Caco-2 (cell line): ENCODE results near the gene RSRP1. TPM values are rescaled to one million over a fixed set of nuclear protein-coding genes. Genes with fewer than 3 reads are reported as not detected.
"Not testable (repeated sequence)": the region's sequence is repeated elsewhere in the genome, so short reads cannot be mapped to it uniquely, and the experiment has no call there.

Source experiments
- Bru-seq: library from RNA; stranded (reverse); fragments of 400-500 nt; gene quantifications from one replicate; lab custom pipeline; 2021; lab: Mats Ljungman, UMichigan
- BruChase-seq, 2 experiments: library from RNA; stranded (reverse); fragments of 400-500 nt; gene quantifications; one replicate each; lab custom pipeline; 2021; lab: Mats Ljungman, UMichigan
- BruUV-seq: library from RNA; stranded (reverse); fragments of 400-500 nt; replicated peaks from 2 replicates; lab custom pipeline; 2021; lab: Mats Ljungman, UMichigan
- CTCF ChIA-PET: fragments of 300-600 bp; sonication (Branson Sonifier 250); formaldehyde crosslinking; loops from one replicate; lab custom pipeline; 2022; ENCODE audit warnings: antibody characterized with exemption; lab: Charles Lee
- POLR2A ChIA-PET: fragments of 300-600 bp; sonication (Branson Sonifier 250); formaldehyde crosslinking; loops from one replicate; lab custom pipeline; 2022; ENCODE audit warnings: antibody characterized with exemption; lab: Charles Lee
- DNase-seq, 2 experiments: peaks; one replicate each; pipeline versions ENCODE4 v3.0.0 to v3.0.0-alpha.2; 2020 to 2022
- H3K27me3 ChIP-seq: replicated peaks from 2 replicates; pipeline ENCODE4 v1.6.0; 2011; ENCODE audit warnings: low read length; ENCODE audit not compliant: control insufficient read depth, insufficient read depth
- H3K36me3 ChIP-seq: 2 replicates; pipeline ENCODE4 v1.5.1; 2011; ENCODE audit warnings: low read length; ENCODE audit not compliant: control insufficient read depth, insufficient read depth
- H3K4me1 ChIP-seq: fragments of 250-450 bp; sonication (Bioruptor Pico); 2 replicates; pipeline ENCODE4 v1.5.1; 2020; ENCODE audit warnings: mild to moderate bottlenecking
- H3K4me3 ChIP-seq: 2 replicates; pipeline ENCODE4 v1.5.1; 2011; ENCODE audit warnings: low read depth, mild to moderate bottlenecking, control low read depth, low read length
- H3K9me3 ChIP-seq: fragments of 250-450 bp; sonication (Bioruptor Pico); 2 replicates; pipeline ENCODE4 v1.5.1; 2020; ENCODE audit warnings: mild to moderate bottlenecking, moderate library complexity
- H3K27ac Mint-ChIP-seq: one replicate; pipeline ENCODE4 v1.8.0; 2022; ENCODE audit warnings: mixed read lengths; ENCODE audit not compliant: unreplicated experiment
- H3K27me3 Mint-ChIP-seq: one replicate; pipeline ENCODE4 v1.8.0; 2022; ENCODE audit warnings: mixed read lengths; ENCODE audit not compliant: insufficient read depth, unreplicated experiment
- H3K36me3 Mint-ChIP-seq: one replicate; pipeline ENCODE4 v1.8.0; 2022; ENCODE audit warnings: mild to moderate bottlenecking, mixed read lengths; ENCODE audit not compliant: insufficient read depth, unreplicated experiment
- H3K4me1 Mint-ChIP-seq: one replicate; pipeline ENCODE4 v1.8.0; 2022; ENCODE audit warnings: low read depth, mixed read lengths; ENCODE audit not compliant: unreplicated experiment
- H3K4me3 Mint-ChIP-seq: one replicate; pipeline ENCODE4 v1.8.0; 2022; ENCODE audit warnings: mild to moderate bottlenecking, moderate library complexity, mixed read lengths; ENCODE audit not compliant: unreplicated experiment
- H3K9me3 Mint-ChIP-seq: one replicate; pipeline ENCODE4 v1.8.0; 2022; ENCODE audit warnings: mixed read lengths; ENCODE audit not compliant: unreplicated experiment
- intact Hi-C: fragments of 100-400 bp; cut with micrococcal nuclease; formaldehyde crosslinking; loops from one replicate; pipeline ENCODE4 v1.10.0; 2022; ENCODE audit not compliant: unreplicated experiment
- long read RNA-seq: library from polyadenylated mRNA; stranded (forward); transcript quantifications from one replicate; pipeline ENCODE4 v2.0.0, GENCODE V29; 2022
- total RNA-seq: library from RNA; stranded (reverse); gene quantifications from 2 replicates; pipeline ENCODE4 v1.2.3, GENCODE V29; 2022
- TF ChIP-seq, protein P1 (sequence below), 2 experiments: fragments of 200-600 bp in 1 of 2; IDR thresholded peaks; 1 replicate in 1 of 2; 2 replicates in 1 of 2; pipeline versions ENCODE4 v1.5.1 to v1.8.0; 2011 to 2022; ENCODE audit warnings: antibody characterized with exemption in 1 of 2, control low read depth in 1 of 2, inconsistent platforms in 1 of 2, low read depth in 1 of 2, low read length in 1 of 2, mild to moderate bottlenecking in 1 of 2, moderate library complexity in 1 of 2; ENCODE audit not compliant: insufficient read depth in 1 of 2, severe bottlenecking in 1 of 2, unreplicated experiment in 1 of 2

The RSRP1 gene, protein sequence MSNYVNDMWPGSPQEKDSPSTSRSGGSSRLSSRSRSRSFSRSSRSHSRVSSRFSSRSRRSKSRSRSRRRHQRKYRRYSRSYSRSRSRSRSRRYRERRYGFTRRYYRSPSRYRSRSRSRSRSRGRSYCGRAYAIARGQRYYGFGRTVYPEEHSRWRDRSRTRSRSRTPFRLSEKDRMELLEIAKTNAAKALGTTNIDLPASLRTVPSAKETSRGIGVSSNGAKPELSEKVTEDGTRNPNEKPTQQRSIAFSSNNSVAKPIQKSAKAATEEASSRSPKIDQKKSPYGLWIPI
- total RNA-seq (61.1 and 69.8 TPM in 2 replicates), Bru-seq, nascent RNA (percentile 98 among the genes with signal in this experiment), BruChase-seq, experiment 1, labeled RNA remaining after a 2-hour chase (percentile 99 among the genes with signal in this experiment), BruChase-seq, experiment 2, labeled RNA remaining after a 6-hour chase (percentile 96 among the genes with signal in this experiment)
- long read RNA-seq, transcript RSRP1-207 (4 exons, 2,941 nt): major isoform, 11 of 37 reads
- long read RNA-seq, transcript RSRP1-201 (5 exons, 1,502 nt): minor isoform, 5 of 37 reads
- long read RNA-seq, partial matches to known transcripts: 5 of 37 reads
- long read RNA-seq, other reads (novel, unspliced or antisense): 16 of 37 reads

GRCh38 chr1:25247024-25247828, at the start of gene RSRP1:
Gene RSRP1, minus strand, starts transcription at chr1:25247454. Its CDS starts 491 bp downstream, at chr1:25246963.
- peak within 1 kb of the TSS; percentile 95 for H3K4me3 Mint-ChIP-seq
- peak; percentile 96 to 98 for DNase-seq
- peaks cover 12% of the 10 kb centered on the region for H3K4me1 ChIP-seq
- BruUV-seq: TSS peak; percentile 80
- ChIA-PET CTCF (interaction anchor here (1.4 to 1.6 kb wide), 2 partner anchors 14 to 15 kb away, joined by 4 to 5 read pairs; partner anchors contain the start of gene SYF2), POLR2A (interaction anchor here (0.6 to 1.4 kb wide), 5 partner anchors 9 to 326 kb away, joined by 3 to 23 read pairs (median 3); partner anchors contain the start of gene SYF2)
- H3K9me3 ChIP-seq: no peaks in the 10 kb centered on the region
- peaks cover 7% of the 10 kb centered on the region for H3K4me1 Mint-ChIP-seq
- intact Hi-C loops: loop anchor here (2.0 kb wide), 1 partner anchor 14 kb away; the partner anchor contains the start of gene SYF2
- no peaks in the 10 kb centered on the region for H3K27me3 ChIP-seq
- H3K36me3 Mint-ChIP-seq: peaks cover 56% of the 10 kb centered on the region
- H3K27me3 Mint-ChIP-seq: no peaks in the 10 kb centered on the region
- H3K4me3 ChIP-seq: peak within 1 kb of the TSS; percentile 86
- H3K36me3 ChIP-seq: no peaks in the 10 kb centered on the region; the same call in 1 of the 2 replicates
- TF ChIP-seq, protein P1, sequence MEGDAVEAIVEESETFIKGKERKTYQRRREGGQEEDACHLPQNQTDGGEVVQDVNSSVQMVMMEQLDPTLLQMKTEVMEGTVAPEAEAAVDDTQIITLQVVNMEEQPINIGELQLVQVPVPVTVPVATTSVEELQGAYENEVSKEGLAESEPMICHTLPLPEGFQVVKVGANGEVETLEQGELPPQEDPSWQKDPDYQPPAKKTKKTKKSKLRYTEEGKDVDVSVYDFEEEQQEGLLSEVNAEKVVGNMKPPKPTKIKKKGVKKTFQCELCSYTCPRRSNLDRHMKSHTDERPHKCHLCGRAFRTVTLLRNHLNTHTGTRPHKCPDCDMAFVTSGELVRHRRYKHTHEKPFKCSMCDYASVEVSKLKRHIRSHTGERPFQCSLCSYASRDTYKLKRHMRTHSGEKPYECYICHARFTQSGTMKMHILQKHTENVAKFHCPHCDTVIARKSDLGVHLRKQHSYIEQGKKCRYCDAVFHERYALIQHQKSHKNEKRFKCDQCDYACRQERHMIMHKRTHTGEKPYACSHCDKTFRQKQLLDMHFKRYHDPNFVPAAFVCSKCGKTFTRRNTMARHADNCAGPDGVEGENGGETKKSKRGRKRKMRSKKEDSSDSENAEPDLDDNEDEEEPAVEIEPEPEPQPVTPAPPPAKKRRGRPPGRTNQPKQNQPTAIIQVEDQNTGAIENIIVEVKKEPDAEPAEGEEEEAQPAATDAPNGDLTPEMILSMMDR (IDR thresholded peaks at IDR 0.05; ENCODE audit: insufficient read depth in 1 of 2, low read depth in 1 of 2, low read length in 1 of 2, severe bottlenecking in 1 of 2, unreplicated experiment in 1 of 2): no peak
- peak within 1 kb of the TSS; percentile 92 for H3K27ac Mint-ChIP-seq
- H3K9me3 Mint-ChIP-seq: no peaks in the 10 kb centered on the region

DNA sequence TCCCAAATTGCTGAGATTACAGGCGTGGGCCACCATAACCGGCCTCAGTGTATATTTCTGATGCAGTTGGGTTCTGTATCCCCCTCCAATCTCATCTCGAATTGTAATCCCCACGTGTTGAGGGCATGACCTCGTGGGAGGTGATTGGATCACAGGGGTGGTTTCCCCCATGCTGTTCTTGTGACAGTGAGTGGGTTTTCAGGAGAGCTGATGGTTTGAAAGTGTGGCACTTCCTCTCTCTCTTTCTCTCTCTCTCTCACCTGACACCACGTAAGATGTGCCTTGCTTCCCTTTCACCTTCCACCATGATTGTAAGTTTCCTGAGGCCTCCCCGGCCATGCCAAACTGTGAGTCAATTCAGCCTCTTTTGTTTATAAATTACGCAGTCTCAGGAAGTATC, 49.2 kb upstream of the RSRP1 start:
- H3K4me1 ChIP-seq, H3K27me3 ChIP-seq, H3K4me3 ChIP-seq, H3K36me3 ChIP-seq, H3K4me3 Mint-ChIP-seq, H3K36me3 Mint-ChIP-seq, POLR2A ChIA-PET, DNase-seq, H3K9me3 Mint-ChIP-seq, intact Hi-C loops, H3K4me1 Mint-ChIP-seq, BruUV-seq, H3K27me3 Mint-ChIP-seq, H3K9me3 ChIP-seq, CTCF ChIA-PET, H3K27ac Mint-ChIP-seq: not testable (repeated sequence)

GRCh38 chr1:25294889-25295826, 47.9 kb upstream of the RSRP1 start:
- POLR2A ChIA-PET, H3K27ac Mint-ChIP-seq, H3K4me1 Mint-ChIP-seq, H3K4me3 ChIP-seq, H3K9me3 Mint-ChIP-seq, DNase-seq, H3K4me3 Mint-ChIP-seq, H3K9me3 ChIP-seq, H3K36me3 Mint-ChIP-seq, H3K27me3 ChIP-seq, H3K4me1 ChIP-seq, intact Hi-C loops, CTCF ChIA-PET, H3K36me3 ChIP-seq, BruUV-seq, H3K27me3 Mint-ChIP-seq: not testable (repeated sequence)

- DNase-seq, H3K27me3 ChIP-seq, H3K9me3 ChIP-seq, H3K36me3 Mint-ChIP-seq, POLR2A ChIA-PET, CTCF ChIA-PET, H3K27ac Mint-ChIP-seq, BruUV-seq, H3K4me1 Mint-ChIP-seq, H3K4me1 ChIP-seq, intact Hi-C loops, H3K9me3 Mint-ChIP-seq, H3K27me3 Mint-ChIP-seq, H3K4me3 Mint-ChIP-seq, H3K4me3 ChIP-seq, H3K36me3 ChIP-seq: not testable (repeated sequence)
These were observed 46.2 kb upstream of the RSRP1 start for GRCh38 chr1:25293426-25293825.

GRCh38 chr1:25290043-25290442, 42.8 kb upstream of the RSRP1 start:
- intact Hi-C loops, H3K27me3 ChIP-seq, CTCF ChIA-PET, H3K4me3 ChIP-seq, POLR2A ChIA-PET, H3K4me3 Mint-ChIP-seq, H3K9me3 Mint-ChIP-seq, H3K36me3 Mint-ChIP-seq, H3K27me3 Mint-ChIP-seq, H3K4me1 ChIP-seq, H3K9me3 ChIP-seq, DNase-seq, H3K4me1 Mint-ChIP-seq, BruUV-seq, H3K27ac Mint-ChIP-seq, H3K36me3 ChIP-seq: not testable (repeated sequence)
